ENCODE measurements around the gene P2RY6. TPM values are rescaled to one million over a fixed set of nuclear protein-coding genes. Genes with fewer than 3 reads are reported as not detected.

P2RY6 gene
- total RNA-seq, 6 experiments from 2014 or later = 0.54 to 2.4 (median 1.9) TPM

GRCh38 chr11:73318501-73319011 lies 46.4 kb downstream of the P2RY6 start:
- Mint-ChIP-seq H3K27ac (peak overlapping the region; percentile 77), H3K36me3 (ENCODE audit: low read depth) (peaks cover 37% of the 10 kb centered on the region), H3K4me1 (ENCODE audit: low read depth) (peaks cover 91% of the 10 kb centered on the region), H3K27me3 (ENCODE audit: insufficient read depth) (peaks cover 7% of the 10 kb centered on the region), H3K9me3 (no peaks in the 10 kb centered on the region), H3K4me3 (no peak overlapping the region; the same call in 1 of the 2 replicates)
- TF ChIP-seq CTCF (IDR thresholded peaks at IDR 0.05) = no peak
- no peak for DNase-seq

- H3K4me3 Mint-ChIP-seq = peak overlapping the region; percentile 65
- H3K27ac Mint-ChIP-seq = peak overlapping the region; percentile 95
- H3K9me3 Mint-ChIP-seq = no peaks in the 10 kb centered on the region
- peaks cover 4% of the 10 kb centered on the region for H3K27me3 Mint-ChIP-seq (ENCODE audit: insufficient read depth)
- no peak for TF ChIP-seq CTCF (IDR thresholded peaks at IDR 0.05)
- DNase-seq = peak; percentile 66
- peaks cover 28% of the 10 kb centered on the region for H3K36me3 Mint-ChIP-seq (ENCODE audit: low read depth)
- H3K4me1 Mint-ChIP-seq (ENCODE audit: low read depth) = peaks cover 91% of the 10 kb centered on the region
Observed at GRCh38 chr11:73320763-73321603, 48.8 kb downstream of the P2RY6 start.

- peak overlapping the region; percentile 95 for H3K27ac Mint-ChIP-seq
- peaks cover 1% of the 10 kb centered on the region for H3K27me3 Mint-ChIP-seq (ENCODE audit: insufficient read depth)
- peaks cover 24% of the 10 kb centered on the region for H3K36me3 Mint-ChIP-seq (ENCODE audit: low read depth)
- no peaks in the 10 kb centered on the region for H3K9me3 Mint-ChIP-seq
- peak; percentile 67 for DNase-seq
- H3K4me1 Mint-ChIP-seq (ENCODE audit: low read depth) = peaks cover 90% of the 10 kb centered on the region
- peak overlapping the region; percentile 65 for H3K4me3 Mint-ChIP-seq
- no peak for TF ChIP-seq CTCF (IDR thresholded peaks at IDR 0.05)
Observed at GRCh38 chr11:73321604-73322381, 49.7 kb downstream of the P2RY6 start.

GRCh38 chr11:73322382-73323306 lies 50.5 kb downstream of the P2RY6 start:
- Mint-ChIP-seq H3K27me3 (ENCODE audit: insufficient read depth) (peaks cover 1% of the 10 kb centered on the region), H3K4me3 (peak overlapping the region; percentile 56), H3K4me1 (ENCODE audit: low read depth) (peaks cover 95% of the 10 kb centered on the region), H3K36me3 (ENCODE audit: low read depth) (peaks cover 32% of the 10 kb centered on the region), H3K27ac (peak overlapping the region; percentile 95), H3K9me3 (no peaks in the 10 kb centered on the region)
- no peak for DNase-seq
- TF ChIP-seq CTCF (IDR thresholded peaks at IDR 0.05) = no peak

GRCh38 chr11:73323464-73323863 lies 51.3 kb downstream of the P2RY6 start:
- Mint-ChIP-seq H3K27ac (peak overlapping the region; percentile 95), H3K27me3 (ENCODE audit: insufficient read depth) (peaks cover 3% of the 10 kb centered on the region), H3K36me3 (ENCODE audit: low read depth) (peaks cover 35% of the 10 kb centered on the region), H3K9me3 (no peaks in the 10 kb centered on the region), H3K4me1 (ENCODE audit: low read depth) (peaks cover 95% of the 10 kb centered on the region), H3K4me3 (peak overlapping the region; percentile 76)
- DNase-seq = peak; percentile 77
- no peak for TF ChIP-seq CTCF (IDR thresholded peaks at IDR 0.05)

Measured in HFFc6 (cell line).